GM10266 (cell line): Measurements from ENCODE around the gene PRKAG2.

Experiments used
- DNase-seq: peaks from one replicate; pipeline ENCODE4 v3.0.0; 2012; ENCODE audit errors: extremely low spot score
- CTCF ChIP-seq: IDR thresholded peaks from 2 replicates; pipeline ENCODE4 v1.5.1; 2012; ENCODE audit warnings: mild to moderate bottlenecking, low read depth; ENCODE audit not compliant: control insufficient read depth, insufficient read depth; ENCODE audit errors: missing control alignments

PRKAG2 gene

GRCh38 chr7:151678227-151678604 is 198.7 kb downstream of the PRKAG2 start:
- no peak for TF ChIP-seq CTCF
- DNase-seq: no peak

DNA sequence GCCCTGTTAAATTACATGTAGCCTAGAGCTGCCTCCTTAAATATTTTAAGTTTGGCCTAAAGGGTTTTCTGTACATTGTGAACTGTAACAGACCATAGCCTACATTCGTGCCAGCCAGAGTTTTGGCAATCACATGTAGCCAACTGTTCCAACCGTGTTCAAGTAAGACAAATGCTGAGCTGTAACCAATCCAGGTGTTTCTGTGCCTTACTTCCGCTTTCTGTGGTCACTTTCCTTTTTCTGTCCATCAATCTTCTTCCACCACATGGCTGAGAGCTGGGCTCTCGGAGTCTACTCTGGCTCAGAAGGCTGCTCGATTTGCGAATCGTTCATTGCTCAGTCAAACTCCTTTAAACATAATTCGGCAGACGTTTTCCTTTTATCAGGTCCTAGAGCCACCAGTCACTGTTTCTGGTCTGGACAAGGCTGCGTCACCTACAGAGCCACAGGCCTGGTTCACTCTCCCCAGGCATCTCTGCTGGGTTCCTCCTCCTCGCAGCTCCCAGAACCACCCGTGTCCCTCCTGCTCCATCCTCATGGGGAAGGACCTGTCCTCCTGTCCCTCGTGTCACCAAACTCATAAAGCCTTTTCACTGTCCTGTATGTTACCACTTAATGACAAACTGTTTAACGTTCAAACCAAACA is 199.2 kb downstream of the PRKAG2 start:
- no peak for DNase-seq
- no peak for TF ChIP-seq CTCF

DNA sequence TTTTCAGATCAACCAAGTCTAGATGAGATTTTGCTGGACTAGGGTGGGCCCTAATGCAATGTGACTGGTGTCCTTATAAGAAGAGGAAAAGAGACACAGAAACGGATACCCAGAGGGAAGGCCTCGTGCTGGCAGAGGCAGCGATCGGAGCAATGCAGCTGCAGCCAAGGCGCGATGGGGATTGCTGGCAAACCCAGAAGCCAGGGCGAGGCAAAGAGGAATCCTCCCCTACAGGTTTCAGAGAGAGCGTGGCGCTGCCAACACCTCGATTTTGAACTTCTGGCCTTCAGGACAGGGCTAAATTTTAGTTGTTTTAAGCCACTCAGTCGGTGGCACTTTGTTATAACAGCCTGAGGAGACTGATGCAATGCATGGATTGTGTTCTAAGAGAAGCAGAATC is 200.2 kb downstream of the PRKAG2 start:
- no peak for TF ChIP-seq CTCF
- no peak for DNase-seq

DNA sequence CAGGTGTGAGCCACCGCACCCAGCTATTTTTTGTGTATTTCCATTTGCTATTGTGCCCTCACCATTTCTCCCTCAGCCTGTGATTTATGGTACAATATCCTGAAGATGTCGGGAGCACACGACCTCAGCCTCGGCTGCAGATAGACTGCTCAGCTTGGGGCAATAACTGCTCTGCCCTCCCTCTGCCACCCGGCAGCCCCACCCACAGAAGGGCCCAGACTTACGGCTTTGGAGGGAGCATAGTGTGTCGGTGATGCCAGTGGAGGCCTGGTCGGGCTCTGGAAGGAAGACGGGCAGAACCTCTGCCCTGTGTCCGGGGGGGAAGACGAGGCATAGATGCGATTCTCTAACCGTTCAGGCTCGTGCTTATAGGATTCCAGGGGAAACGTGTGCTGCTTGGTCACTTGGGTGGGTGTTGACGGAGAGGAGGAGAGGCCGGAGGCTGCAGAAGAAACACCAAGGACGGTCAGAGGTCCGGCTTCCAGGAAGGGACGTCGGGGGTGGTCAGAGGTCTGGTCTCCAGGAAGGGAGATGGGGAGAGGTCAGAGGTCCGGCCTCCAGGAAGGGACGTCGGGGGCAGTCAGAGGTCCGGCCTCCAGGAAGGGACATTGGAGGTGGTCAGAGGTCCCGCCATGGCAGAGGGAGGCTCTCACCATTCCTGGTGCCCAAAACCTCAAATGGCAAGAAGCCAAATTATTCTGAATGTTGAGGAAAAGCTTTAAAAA is 201.6 kb downstream of the PRKAG2 start:
- DNase-seq: no peak

GRCh38 chr7:151674161-151674920 is 202.6 kb downstream of the PRKAG2 start:
- TF ChIP-seq CTCF: no peak
- DNase-seq: no peak

More for the DNA sequence above, 201.6 kb downstream of the PRKAG2 start:
- TF ChIP-seq CTCF: no peak

DNA sequence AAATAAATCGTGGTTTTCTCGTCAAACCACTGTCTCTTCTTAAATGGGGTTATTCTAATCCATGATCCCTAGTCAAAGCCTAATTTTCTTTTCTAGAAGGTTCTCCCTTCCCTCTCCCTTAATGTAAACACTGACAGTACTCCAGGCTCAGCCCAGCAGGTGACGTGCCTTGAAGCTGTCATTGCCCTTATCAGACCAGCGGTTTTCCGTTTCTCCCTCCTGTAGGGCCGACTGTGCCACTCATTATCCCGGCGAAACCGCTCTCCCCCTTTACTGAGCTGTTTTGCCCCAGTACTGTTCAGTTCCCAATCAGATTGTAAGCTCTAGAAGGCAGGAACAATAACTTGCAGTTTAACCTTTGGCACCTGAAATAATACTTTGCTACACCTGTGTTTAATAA is 203.7 kb downstream of the PRKAG2 start:
- DNase-seq: no peak
- TF ChIP-seq CTCF: no peak
